ENCODE results near the gene CEMIP2. TPM values are rescaled to one million over a fixed set of nuclear protein-coding genes. Genes with fewer than 3 reads are reported as not detected.

Gene CEMIP2
- total RNA-seq, 2 donors from 2014 or later: 20.4 to 86.5 TPM

- no peak for DNase-seq (ENCODE audit: low spot score)
- TF ChIP-seq POLR2AphosphoS5 (IDR thresholded peaks at IDR 0.05) (no peak), CTCF (IDR thresholded peaks at IDR 0.05) (no peak), POLR2A (IDR thresholded peaks at IDR 0.05) (no peak)
- Histone ChIP-seq H3K27me3 (replicated peaks; ENCODE audit: insufficient read depth) (no peaks in the 10 kb centered on the region), H3K4me3 (no peak overlapping the region), H3K4me1 (replicated peaks) (no peaks in the 10 kb centered on the region), H3K27ac (no peak overlapping the region), H3K36me3 (no peaks in the 10 kb centered on the region), H3K9me3 (no peaks in the 10 kb centered on the region)
- WGBS: 85% methylated on average over 3 of the region's 3 CpGs
- intact Hi-C loops (cut with DNase I): no loop called here
These were observed 97.0 kb downstream of the CEMIP2 start for GRCh38 chr9:71671289-71671688.

- H3K4me3 ChIP-seq: no peak overlapping the region
- H3K27me3 ChIP-seq (replicated peaks; ENCODE audit: insufficient read depth): no peaks in the 10 kb centered on the region
- intact Hi-C loops (cut with DNase I): no loop called here
- DNase-seq (ENCODE audit: low spot score): no peak
- no peak overlapping the region for H3K27ac ChIP-seq
- TF ChIP-seq POLR2AphosphoS5 (IDR thresholded peaks at IDR 0.05) (no peak), CTCF (IDR thresholded peaks at IDR 0.05) (no peak), POLR2A (IDR thresholded peaks at IDR 0.05) (no peak)
- no peaks in the 10 kb centered on the region for H3K4me1 ChIP-seq (replicated peaks)
- H3K9me3 ChIP-seq: no peaks in the 10 kb centered on the region
- WGBS: 89% methylated on average over 1 of the region's 1 CpG
- no peaks in the 10 kb centered on the region for H3K36me3 ChIP-seq
These were observed 98.2 kb downstream of the CEMIP2 start for GRCh38 chr9:71670121-71670520.

- no peak for DNase-seq (ENCODE audit: low spot score)
- Histone ChIP-seq H3K36me3 (no peaks in the 10 kb centered on the region), H3K4me3 (no peak overlapping the region), H3K9me3 (no peaks in the 10 kb centered on the region), H3K27me3 (replicated peaks; ENCODE audit: insufficient read depth) (no peaks in the 10 kb centered on the region), H3K4me1 (replicated peaks) (no peaks in the 10 kb centered on the region), H3K27ac (no peak overlapping the region)
- intact Hi-C loops (cut with DNase I): no loop called here
- 80% methylated on average over 3 of the region's 3 CpGs for WGBS
- TF ChIP-seq POLR2AphosphoS5 (IDR thresholded peaks at IDR 0.05) (no peak), CTCF (IDR thresholded peaks at IDR 0.05) (no peak), POLR2A (IDR thresholded peaks at IDR 0.05) (no peak)
These were observed 98.9 kb downstream of the CEMIP2 start for GRCh38 chr9:71669284-71669995.

GRCh38 chr9:71668717-71669116, 99.6 kb downstream of the CEMIP2 start:
- H3K27me3 ChIP-seq (replicated peaks; ENCODE audit: insufficient read depth): no peaks in the 10 kb centered on the region
- intact Hi-C loops (cut with DNase I): no loop called here
- H3K9me3 ChIP-seq: no peaks in the 10 kb centered on the region
- no peaks in the 10 kb centered on the region for H3K4me1 ChIP-seq (replicated peaks)
- H3K36me3 ChIP-seq: no peaks in the 10 kb centered on the region
- DNase-seq (ENCODE audit: low spot score): no peak
- TF ChIP-seq POLR2AphosphoS5 (IDR thresholded peaks at IDR 0.05) (no peak), CTCF (IDR thresholded peaks at IDR 0.05) (no peak), POLR2A (IDR thresholded peaks at IDR 0.05) (no peak)
- 97% methylated on average over 2 of the region's 2 CpGs for WGBS
- H3K27ac ChIP-seq: no peak overlapping the region
- H3K4me3 ChIP-seq: no peak overlapping the region

- Histone ChIP-seq H3K36me3 (no peaks in the 10 kb centered on the region), H3K27ac (no peak overlapping the region), H3K4me1 (replicated peaks) (no peaks in the 10 kb centered on the region), H3K27me3 (replicated peaks; ENCODE audit: insufficient read depth) (no peaks in the 10 kb centered on the region), H3K4me3 (no peak overlapping the region), H3K9me3 (no peaks in the 10 kb centered on the region)
- intact Hi-C loops (cut with DNase I): no loop called here
- WGBS: 91% methylated on average over 5 of the region's 5 CpGs
- no peak for DNase-seq (ENCODE audit: low spot score)
- TF ChIP-seq POLR2A (IDR thresholded peaks at IDR 0.05) (no peak), CTCF (IDR thresholded peaks at IDR 0.05) (no peak), POLR2AphosphoS5 (IDR thresholded peaks at IDR 0.05) (no peak)
These were observed 103.1 kb downstream of the CEMIP2 start for GRCh38 chr9:71665247-71665646.

Measured in prostate gland (tissue), 2 donors.